NCI-H345 treated with DMSO at 0.1 percent for 48 hours (cell line): ENCODE results near the gene UBE2Q1.

Source experiments
- DNase-seq: peaks from one replicate; lab custom pipeline; 2025; ENCODE audit not compliant: unreplicated experiment; lab: John Stamatoyannopoulos, UW

The UBE2Q1 gene

DNA sequence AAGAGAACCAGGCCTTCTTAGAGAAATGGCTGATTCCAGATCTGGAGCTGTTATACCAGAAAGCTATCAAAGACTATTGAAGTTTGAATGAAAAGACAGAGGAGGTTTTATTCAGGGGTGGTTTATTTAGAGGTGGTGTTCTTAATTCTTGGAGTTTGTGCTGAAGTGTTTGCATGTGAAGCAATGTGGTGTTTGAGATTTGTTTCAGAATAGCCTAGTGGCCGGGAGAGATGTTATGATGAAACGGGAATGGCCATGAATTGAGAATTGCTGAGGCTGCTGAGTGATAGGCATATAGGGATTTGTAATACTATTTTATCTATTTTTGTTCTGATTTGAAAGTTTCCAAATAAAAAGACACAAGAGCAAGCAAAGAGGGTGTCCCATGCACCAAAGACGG, 45.7 kb downstream of the UBE2Q1 start:
- DNase-seq = no peak

DNA sequence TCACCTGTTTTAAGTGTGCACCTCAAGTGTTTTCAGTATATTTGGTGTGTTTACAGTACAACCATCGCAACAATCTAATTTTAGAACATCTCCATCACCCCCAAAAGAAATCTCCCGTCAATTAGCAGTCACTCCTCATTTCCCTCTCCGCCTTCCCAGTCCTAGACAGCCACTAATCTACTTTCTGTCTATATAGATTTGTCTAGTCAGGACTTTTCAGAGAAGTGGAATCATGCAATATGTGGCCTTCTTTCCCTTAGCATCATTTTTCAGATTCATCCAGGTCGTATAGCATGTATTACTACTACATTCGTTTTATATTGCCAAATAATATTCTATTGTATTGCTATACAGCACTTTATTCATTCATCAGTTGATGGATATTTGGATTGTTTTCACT, 54.6 kb downstream of the UBE2Q1 start:
- DNase-seq = no peak

DNA sequence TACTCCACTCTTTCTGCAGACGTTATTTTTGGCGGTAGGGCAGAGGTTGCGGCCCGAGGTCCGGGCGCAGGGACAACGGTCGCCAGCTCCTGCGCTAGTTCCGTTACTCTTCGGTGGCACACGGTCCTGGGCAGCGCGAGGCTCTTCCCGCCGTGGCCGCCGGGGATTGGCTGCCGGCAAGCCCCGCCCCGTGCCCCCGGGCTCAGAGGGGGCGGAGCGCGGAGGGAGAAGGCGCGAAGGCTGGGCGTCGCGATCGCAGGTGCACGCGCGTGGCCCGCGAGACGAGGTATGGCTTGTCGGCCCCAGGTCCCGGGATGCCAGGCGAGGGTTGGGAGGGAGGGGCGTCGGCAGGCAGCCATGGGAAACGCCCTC, 55.7 kb downstream of the UBE2Q1 start:
- no peak for DNase-seq

DNA sequence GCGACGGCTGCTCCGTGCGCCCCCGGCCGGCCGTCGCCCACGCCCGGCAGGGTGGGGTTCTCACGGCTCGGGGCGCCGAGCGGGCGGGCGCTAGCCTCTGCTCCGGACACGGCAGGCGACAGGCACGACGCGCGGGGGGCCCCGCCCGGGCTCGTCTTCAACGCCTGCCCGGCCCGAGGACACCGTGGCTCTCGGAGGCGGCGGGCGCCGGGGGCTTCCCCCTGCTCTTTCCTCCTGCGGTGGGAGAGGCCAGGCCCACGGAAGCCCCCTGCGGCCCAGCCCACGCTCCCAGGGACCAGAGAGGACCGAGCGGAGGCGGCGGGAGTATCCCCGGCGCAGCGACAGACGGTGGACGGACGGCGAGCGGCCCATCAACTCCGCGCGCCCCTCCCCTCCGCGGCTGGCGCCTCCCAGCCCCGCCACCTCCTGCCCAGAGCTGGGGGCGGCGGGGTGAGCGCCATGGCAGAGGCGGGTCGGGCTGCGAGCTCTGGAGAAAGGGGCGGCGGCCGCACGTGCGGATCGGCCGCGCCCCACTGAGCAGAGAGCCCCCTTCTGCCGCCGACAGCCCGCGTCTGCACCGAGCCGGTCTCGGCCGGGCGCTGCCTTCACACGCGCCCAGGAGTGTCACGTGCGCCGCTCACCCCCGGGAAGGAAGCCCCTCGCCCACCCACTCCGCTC, 56.3 kb downstream of the UBE2Q1 start, which contains the start of the genes SHE and TDRD10:
TSS of gene SHE (minus strand) at position 347 of the 678 bp plus-strand sequence. CDS start 386 bp downstream, outside the sequence.
TSS of gene TDRD10 (plus strand) at position 154 of the 678 bp plus-strand sequence. CDS start 4,685 bp downstream, outside the sequence.
- DNase-seq = no peak

DNA sequence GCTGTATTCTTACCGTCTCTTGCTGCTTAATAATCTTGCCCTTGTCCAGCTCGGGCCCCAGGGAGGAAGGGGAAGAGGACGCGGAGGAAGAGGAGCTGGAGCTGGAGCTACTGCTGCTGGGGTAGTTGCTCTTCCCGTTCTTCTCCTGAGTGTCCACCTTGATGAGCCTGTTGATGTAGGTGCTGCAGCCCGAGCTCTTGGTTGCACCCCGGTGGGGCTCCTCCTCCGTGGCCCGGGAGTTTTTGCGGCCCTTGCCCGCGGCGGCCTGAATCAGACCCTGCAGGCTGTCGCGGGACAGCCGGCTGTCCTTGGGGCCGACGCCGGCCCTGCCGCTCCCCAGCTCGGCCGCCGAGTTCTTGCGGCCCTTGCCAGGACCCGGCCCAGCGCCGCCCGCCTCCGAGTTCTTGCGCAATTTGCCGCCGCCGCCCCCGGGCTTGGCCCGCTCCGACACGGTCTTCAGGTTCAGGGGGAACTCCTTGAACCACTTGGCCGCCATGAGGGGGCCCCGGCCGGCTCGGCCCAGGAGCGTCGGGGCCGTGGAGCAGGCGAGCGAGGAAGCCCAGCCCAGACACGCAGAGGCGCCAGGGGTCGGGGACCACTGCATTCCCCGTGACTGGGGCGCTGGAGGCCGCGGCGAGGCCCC, 56.9 kb downstream of the UBE2Q1 start:
- DNase-seq = no peak

DNA sequence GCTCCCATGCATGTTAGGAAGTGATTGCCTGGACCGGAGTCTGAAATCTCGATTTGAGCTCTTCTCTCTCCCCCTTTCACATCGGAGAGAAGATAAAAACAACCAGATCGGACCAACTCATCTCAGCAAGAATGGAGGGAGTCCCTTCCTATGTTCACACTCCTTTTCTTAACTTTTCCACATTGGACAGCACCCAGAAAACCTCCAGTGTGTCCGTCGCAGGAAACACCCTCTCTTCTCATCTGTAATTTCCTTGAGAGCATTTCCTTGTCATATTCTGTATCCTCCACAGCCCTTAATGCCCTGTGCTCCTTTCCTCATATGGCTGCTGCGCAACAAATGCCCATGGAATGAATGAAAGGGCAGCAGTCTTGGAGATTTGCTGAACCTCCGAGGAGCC, 57.9 kb downstream of the UBE2Q1 start:
- DNase-seq = no peak

DNA sequence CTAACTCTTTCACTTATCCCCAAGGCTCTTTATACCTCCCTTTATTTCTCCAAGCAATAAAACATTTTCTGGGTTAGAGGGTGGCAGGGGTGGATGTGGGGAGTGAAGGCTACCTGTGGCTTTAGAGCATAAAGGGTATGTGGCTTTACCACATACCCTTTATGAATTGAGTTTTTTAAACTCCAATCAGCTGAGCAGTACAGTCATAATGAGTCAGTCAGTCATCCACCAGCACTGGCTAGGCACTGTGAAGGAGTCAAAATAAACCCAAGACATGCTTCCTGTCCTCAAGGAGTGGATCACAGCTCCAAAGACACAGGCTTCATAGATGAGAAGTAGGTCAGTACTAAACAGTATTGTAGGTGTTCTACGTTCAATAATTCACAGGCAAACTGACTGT, 59.0 kb downstream of the UBE2Q1 start:
- no peak for DNase-seq
